A673 (cell line): Measurements from ENCODE around the gene SPAG7. TPM values are rescaled to one million over a fixed set of nuclear protein-coding genes. Genes with fewer than 3 reads are reported as not detected.

Source experiments
- BruUV-seq: library from RNA; stranded (reverse); fragments of 400-500 nt; replicated peaks from 2 replicates; lab custom pipeline; 2021; lab: Mats Ljungman, UMichigan
- CTCF ChIA-PET: fragments of 300-600 bp; sonication (Branson Sonifier 250); formaldehyde crosslinking; loops from one replicate; lab custom pipeline; 2022; ENCODE audit warnings: antibody characterized with exemption; lab: Charles Lee
- POLR2A ChIA-PET: fragments of 300-600 bp; sonication (Branson Sonifier 250); formaldehyde crosslinking; loops from one replicate; lab custom pipeline; 2022; ENCODE audit warnings: antibody characterized with exemption; ENCODE audit not compliant: low non-redundant PET; lab: Charles Lee
- DNase-seq: peaks from one replicate; pipeline ENCODE4 v3.0.0-alpha.2; 2015; ENCODE audit warnings: low spot score
- H3K27ac ChIP-seq: fragments of 200-600 bp; sonication (generic); 2 replicates; pipeline ENCODE4 v1.5.1; 2016; ENCODE audit warnings: mixed run types, low read depth, mild to moderate bottlenecking, mixed read lengths, antibody characterized with exemption, low read length; ENCODE audit not compliant: poor library complexity, severe bottlenecking
- H3K27me3 ChIP-seq: fragments of 200-600 bp; sonication (generic); replicated peaks from 2 replicates; pipeline ENCODE4 v1.6.1; 2017; ENCODE audit warnings: mixed run types, low read depth, mild to moderate bottlenecking, mixed read lengths, antibody characterized with exemption, low read length; ENCODE audit not compliant: insufficient read depth, poor library complexity
- H3K36me3 ChIP-seq: fragments of 200-600 bp; sonication (generic); 2 replicates; pipeline ENCODE4 v1.6.1; 2016; ENCODE audit warnings: mixed run types, mild to moderate bottlenecking, mixed read lengths, antibody characterized with exemption, low read length; ENCODE audit not compliant: insufficient read depth, poor library complexity, severe bottlenecking
- H3K4me1 ChIP-seq: fragments of 200-600 bp; sonication (generic); 2 replicates; pipeline ENCODE4 v1.6.1; 2017; ENCODE audit warnings: mixed run types, mild to moderate bottlenecking, mixed read lengths, antibody characterized with exemption, low read length; ENCODE audit not compliant: insufficient read depth, poor library complexity, severe bottlenecking
- H3K4me3 ChIP-seq: fragments of 200-600 bp; sonication (generic); 2 replicates; pipeline ENCODE4 v1.5.1; 2016; ENCODE audit warnings: low read depth, mixed run types, mild to moderate bottlenecking, mixed read lengths, low read length; ENCODE audit not compliant: poor library complexity, severe bottlenecking
- H3K9me3 ChIP-seq: fragments of 200-600 bp; sonication (generic); 2 replicates; pipeline ENCODE4 v1.6.1; 2016; ENCODE audit warnings: mixed run types, low read depth, mild to moderate bottlenecking, mixed read lengths, antibody characterized with exemption, low read length; ENCODE audit not compliant: poor library complexity, severe bottlenecking
- EZH2 ChIP-seq: fragments of 200-600 bp; sonication (generic); IDR thresholded peaks from 2 replicates; pipeline ENCODE4 v1.6.1; 2017; ENCODE audit warnings: borderline replicate concordance, low read depth, mild to moderate bottlenecking, mixed read lengths, antibody characterized with exemption, low read length; ENCODE audit not compliant: poor library complexity, severe bottlenecking
- intact Hi-C: fragments of 100-400 bp; cut with micrococcal nuclease; formaldehyde crosslinking; loops from one replicate; pipeline ENCODE4 v1.10.0; 2022; ENCODE audit not compliant: unreplicated experiment
- total RNA-seq: library from RNA; stranded (reverse); gene quantifications from 2 replicates; pipeline ENCODE4 v1.2.3, GENCODE V29; 2021
- TF ChIP-seq, protein P1 (sequence below): fragments of 300-800, 200-600 bp; sonication (generic); conservative IDR thresholded peaks from 2 replicates; pipeline ENCODE4 v1.5.1; 2017; ENCODE audit warnings: low read depth, mild to moderate bottlenecking, antibody characterized with exemption, low read length, moderate library complexity, mixed read lengths

Gene SPAG7
- total RNA-seq, 1 experiment from 2014 or later: 74.8 TPM

DNA sequence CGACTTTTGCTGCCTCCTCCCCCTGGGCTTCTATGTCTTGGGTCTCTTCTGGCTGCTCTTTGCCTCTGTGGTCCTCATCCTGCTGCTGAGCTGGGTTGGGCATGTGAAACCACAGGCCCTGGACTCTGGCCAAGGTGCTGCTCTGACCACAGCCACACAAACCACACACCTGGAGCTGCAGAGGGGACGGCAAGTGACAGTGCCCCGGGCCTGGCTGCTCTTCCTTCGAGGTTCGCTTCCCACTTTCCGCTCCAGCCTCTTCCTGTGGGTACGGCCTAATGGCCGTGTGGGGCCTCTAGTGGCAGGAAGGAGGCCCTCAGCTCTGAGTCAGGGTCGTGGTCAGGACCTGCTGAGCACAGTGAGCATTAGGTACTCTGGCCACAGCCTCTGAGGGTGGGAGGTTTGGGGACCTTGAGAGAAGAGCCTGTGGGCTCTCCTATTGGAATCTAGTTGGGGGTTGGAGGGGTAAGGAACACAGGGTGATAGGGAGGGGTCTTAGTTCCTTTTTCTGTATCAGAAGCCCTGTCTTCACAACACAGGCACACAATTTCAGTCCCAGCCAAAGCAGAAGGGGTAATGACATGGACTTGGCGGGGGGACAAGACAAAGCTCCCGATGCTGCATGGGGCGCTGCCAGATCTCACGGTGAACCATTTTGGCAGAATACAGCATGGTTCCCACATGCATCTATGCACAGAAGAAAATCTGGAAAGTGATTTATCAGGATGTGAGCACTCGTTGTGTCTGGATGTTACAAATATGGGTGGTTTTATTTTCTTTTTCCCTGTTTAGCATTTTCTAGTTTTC is 33.2 kb downstream of the SPAG7 start:
- ChIA-PET POLR2A (no interaction called here), CTCF (no interaction called here)
- no TSS peak for BruUV-seq
- Histone ChIP-seq H3K4me1 (peaks cover 7% of the 10 kb centered on the region), H3K36me3 (peaks cover 19% of the 10 kb centered on the region), H3K27me3 (no peaks in the 10 kb centered on the region), H3K4me3 (no peak overlapping the region), H3K27ac (no peak overlapping the region), H3K9me3 (no peaks in the 10 kb centered on the region)
- TF ChIP-seq, protein P1, sequence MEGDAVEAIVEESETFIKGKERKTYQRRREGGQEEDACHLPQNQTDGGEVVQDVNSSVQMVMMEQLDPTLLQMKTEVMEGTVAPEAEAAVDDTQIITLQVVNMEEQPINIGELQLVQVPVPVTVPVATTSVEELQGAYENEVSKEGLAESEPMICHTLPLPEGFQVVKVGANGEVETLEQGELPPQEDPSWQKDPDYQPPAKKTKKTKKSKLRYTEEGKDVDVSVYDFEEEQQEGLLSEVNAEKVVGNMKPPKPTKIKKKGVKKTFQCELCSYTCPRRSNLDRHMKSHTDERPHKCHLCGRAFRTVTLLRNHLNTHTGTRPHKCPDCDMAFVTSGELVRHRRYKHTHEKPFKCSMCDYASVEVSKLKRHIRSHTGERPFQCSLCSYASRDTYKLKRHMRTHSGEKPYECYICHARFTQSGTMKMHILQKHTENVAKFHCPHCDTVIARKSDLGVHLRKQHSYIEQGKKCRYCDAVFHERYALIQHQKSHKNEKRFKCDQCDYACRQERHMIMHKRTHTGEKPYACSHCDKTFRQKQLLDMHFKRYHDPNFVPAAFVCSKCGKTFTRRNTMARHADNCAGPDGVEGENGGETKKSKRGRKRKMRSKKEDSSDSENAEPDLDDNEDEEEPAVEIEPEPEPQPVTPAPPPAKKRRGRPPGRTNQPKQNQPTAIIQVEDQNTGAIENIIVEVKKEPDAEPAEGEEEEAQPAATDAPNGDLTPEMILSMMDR: no peak
- no peak for TF ChIP-seq EZH2
- DNase-seq: no peak
- intact Hi-C loops: no loop called here

- no peaks in the 10 kb centered on the region for H3K27me3 ChIP-seq
- H3K4me1 ChIP-seq: peaks cover 2% of the 10 kb centered on the region
- TF ChIP-seq, protein P1: no peak
- no peak for TF ChIP-seq EZH2
- BruUV-seq: no TSS peak
- H3K9me3 ChIP-seq: no peaks in the 10 kb centered on the region
- H3K36me3 ChIP-seq: peaks cover 19% of the 10 kb centered on the region
- DNase-seq: no peak
- H3K4me3 ChIP-seq: no peak overlapping the region
- ChIA-PET POLR2A (no interaction called here), CTCF (no interaction called here)
- no peak overlapping the region for H3K27ac ChIP-seq
- intact Hi-C loops: no loop called here
These were observed 34.0 kb downstream of the SPAG7 start for GRCh38 chr17:4933646-4934045.

GRCh38 chr17:4932756-4933155 is 34.9 kb downstream of the SPAG7 start:
- no peak for DNase-seq
- H3K36me3 ChIP-seq: peaks cover 10% of the 10 kb centered on the region
- H3K27ac ChIP-seq: no peak overlapping the region
- intact Hi-C loops: no loop called here
- H3K4me1 ChIP-seq: no peaks in the 10 kb centered on the region
- ChIA-PET POLR2A (no interaction called here), CTCF (no interaction called here)
- no peaks in the 10 kb centered on the region for H3K9me3 ChIP-seq
- no TSS peak for BruUV-seq
- H3K4me3 ChIP-seq: no peak overlapping the region
- TF ChIP-seq, protein P1: no peak
- TF ChIP-seq EZH2: no peak
- no peaks in the 10 kb centered on the region for H3K27me3 ChIP-seq
